OCI-LY3 (cell line): ENCODE data around the gene C16orf82.

Source experiments
- CTCF ChIP-seq: fragments of 200-600, 300-600 bp; sonication (generic); IDR thresholded peaks from 2 replicates; pipeline ENCODE4 v1.5.1; 2014; ENCODE audit warnings: antibody characterized with exemption, low read length, low read depth
- EZH2phosphoT487 ChIP-seq: fragments of 200-600 bp; shearing (Covaris generic); IDR thresholded peaks from 2 replicates; pipeline ENCODE4 v1.6.1; 2018; ENCODE audit warnings: antibody characterized with exemption, mixed run types, low read depth

- TF ChIP-seq CTCF (no peak), EZH2phosphoT487 (no peak)
Measured at GRCh38 chr16:27108051-27108770, 41.5 kb downstream of the C16orf82 start.
